ENCODE results near the gene PSD.

PSD gene

DNA sequence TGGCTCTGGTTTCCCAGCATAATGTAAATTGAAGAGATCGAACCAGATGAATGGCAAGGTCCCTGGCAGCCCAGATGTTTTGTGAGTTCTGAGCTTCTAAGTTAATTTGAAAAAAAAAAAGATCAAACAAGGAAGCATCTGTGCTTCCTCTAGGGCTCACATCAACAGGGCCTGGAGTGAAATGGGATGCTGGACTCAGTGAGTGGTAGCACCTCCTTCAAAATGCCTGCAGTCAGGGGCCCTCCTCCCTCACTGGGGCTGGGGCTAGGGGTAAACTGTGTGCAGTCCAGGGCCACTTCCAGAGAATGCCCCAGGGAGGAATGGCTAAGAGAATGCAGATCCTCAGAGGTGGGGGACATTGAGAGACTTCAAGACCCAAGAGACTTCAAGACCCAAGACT is 19.8 kb upstream of the PSD start:
- DNase-seq (ENCODE audit: low spot score), result no peak

DNA sequence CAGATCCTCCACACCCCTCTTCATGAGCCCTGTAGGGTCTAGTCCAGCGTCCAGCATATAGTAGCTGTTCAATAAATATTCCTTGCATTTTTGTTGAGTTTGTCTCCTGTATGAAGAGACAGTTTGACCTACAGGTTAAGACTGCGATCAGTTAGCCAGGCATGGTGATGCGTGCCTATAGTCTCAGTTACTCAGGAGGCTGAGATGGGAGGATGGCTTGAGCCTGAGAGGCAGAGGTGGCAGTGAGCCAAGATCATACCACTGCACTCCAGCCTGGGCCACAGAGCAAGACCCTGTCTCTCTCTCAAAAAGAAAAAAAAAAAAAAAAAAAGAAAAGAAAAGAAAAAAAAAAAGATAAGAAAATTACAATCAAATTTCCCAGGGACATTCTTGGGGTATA is 18.9 kb upstream of the PSD start:
- no peak for DNase-seq (ENCODE audit: low spot score)

DNA sequence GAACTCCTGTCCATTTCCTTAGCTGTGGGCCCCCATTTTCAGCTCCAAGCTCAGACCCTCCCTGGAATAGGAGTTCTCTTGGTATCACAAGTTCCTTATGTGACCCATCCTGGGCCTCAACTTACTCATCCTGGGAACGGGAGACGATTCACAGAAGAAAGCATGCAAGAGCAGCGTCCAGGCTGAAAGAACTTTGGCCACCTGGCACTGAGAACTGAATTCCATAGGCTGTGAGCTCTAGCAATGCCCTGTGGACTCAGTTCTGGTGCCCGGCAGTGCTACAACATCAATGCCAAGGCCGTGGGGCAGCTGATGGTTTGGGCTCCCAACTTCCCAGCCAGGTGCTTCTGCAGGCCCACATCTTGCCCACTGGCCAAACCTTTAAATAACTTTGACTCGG is 17.7 kb upstream of the PSD start:
- no peak for DNase-seq (ENCODE audit: low spot score)

GRCh38 chr10:102435529-102436233 is 17.1 kb upstream of the PSD start:
- no peak for DNase-seq (ENCODE audit: low spot score)

GRCh38 chr10:102435133-102435497 is 16.5 kb upstream of the PSD start:
- DNase-seq (ENCODE audit: low spot score), result no peak

DNA sequence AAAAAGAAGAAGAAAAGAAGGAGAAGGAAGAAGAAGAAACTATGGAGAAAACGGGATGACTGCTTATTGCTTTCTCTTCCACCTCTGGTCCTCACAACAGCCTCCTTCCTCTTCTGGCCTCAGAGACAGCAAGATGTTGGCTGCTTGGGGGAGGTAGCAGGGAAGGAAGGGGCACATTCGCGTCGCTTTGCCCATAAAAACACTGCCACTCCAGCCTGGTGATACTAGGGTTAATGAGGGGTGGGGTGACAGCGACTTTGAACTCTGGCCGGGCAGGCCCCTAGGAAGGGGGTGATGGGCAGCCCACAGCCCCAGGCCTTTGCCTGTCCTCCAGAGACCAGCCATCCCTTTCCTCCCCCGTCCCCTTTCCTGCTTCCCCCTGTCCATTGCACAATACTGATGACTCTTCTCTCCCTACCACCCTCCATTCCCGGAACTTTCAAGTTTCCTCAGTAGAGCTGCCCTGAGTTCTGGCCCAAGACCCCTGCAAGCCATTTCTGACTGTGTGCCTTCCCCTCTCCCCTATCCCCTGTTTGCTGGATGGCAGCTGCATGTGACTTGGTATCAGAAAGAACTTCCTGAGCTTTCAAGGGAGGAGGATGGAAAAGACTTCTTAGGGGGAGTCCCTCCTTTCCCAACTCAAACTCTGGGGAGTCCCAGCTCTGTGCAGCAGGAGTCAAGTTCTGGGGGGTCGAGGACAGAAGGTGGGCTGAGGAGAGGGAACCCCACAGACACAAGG is 16.0 kb upstream of the PSD start:
- no peak for DNase-seq (ENCODE audit: low spot score)

- no peak for DNase-seq (ENCODE audit: low spot score)
Observed at GRCh38 chr10:102433619-102434046, 15.0 kb upstream of the PSD start.

GRCh38 chr10:102432162-102432950 is 13.8 kb upstream of the PSD start, which contains the start of gene CUEDC2:
TSS of gene CUEDC2 (minus strand) at chr10:102432574. CDS start at chr10:102425188, 7,386 bp downstream.
- peak; percentile 84 for DNase-seq (ENCODE audit: low spot score)

- no peak for DNase-seq (ENCODE audit: low spot score)
Observed at GRCh38 chr10:102431452-102432124, 13.0 kb upstream of the PSD start.

GRCh38 chr10:102429468-102429867 is 10.9 kb upstream of the PSD start:
- no peak for DNase-seq (ENCODE audit: low spot score)

DNA sequence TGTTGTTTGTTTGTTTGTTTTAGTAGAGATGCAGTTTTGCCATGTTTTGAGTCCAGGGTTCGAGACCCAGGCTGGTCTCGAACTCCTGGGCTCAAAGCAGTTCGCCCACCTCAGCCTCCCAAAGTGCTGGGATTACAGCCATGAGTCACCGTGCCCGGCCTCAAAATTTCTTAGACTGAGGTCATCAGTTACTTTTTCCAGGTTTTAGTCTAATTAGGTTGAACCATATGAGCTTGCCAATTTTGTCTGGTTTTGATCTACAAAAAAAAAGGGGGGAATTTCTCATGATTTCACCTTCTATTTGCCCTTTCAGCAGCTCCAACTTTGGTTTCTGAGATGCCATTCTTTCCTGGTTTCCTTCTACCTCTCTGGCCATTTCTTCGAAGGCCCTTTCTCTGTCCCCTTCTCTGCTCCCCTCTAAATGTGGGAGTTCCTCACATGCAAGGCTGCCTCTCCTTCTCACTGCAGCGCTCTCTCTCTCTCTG is 8.3 kb upstream of the PSD start:
- no peak for DNase-seq (ENCODE audit: low spot score)

DNA sequence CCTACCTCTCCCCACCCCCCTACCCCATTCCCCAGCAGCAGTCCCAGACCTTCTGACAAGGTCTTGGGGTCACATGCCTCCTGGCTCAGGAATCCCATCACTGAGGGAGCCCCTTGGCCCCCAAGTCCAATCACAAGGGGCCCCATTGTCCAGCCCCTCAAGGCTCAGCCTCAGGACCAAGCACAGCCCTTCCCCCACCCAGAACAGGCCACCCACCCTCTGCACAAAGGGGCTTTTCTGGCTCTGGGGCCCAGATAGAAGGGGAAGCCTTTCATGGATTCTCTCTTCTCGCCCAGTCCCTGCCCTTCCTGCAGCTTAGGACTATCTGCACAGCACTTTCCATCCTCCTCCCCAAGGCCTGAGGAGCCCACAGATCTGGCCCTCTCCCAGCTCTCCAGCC is 6.9 kb upstream of the PSD start:
- DNase-seq (ENCODE audit: low spot score), result no peak

- no peak for DNase-seq (ENCODE audit: low spot score)
Observed at GRCh38 chr10:102424916-102425315, 6.3 kb upstream of the PSD start.

GRCh38 chr10:102424145-102424544 is 5.6 kb upstream of the PSD start:
- no peak for DNase-seq (ENCODE audit: low spot score)

GRCh38 chr10:102423372-102423968 is 4.9 kb upstream of the PSD start:
- DNase-seq (ENCODE audit: low spot score), result no peak

GRCh38 chr10:102422545-102423129 is 4.1 kb upstream of the PSD start:
- peak; percentile 61 for DNase-seq (ENCODE audit: low spot score)

DNA sequence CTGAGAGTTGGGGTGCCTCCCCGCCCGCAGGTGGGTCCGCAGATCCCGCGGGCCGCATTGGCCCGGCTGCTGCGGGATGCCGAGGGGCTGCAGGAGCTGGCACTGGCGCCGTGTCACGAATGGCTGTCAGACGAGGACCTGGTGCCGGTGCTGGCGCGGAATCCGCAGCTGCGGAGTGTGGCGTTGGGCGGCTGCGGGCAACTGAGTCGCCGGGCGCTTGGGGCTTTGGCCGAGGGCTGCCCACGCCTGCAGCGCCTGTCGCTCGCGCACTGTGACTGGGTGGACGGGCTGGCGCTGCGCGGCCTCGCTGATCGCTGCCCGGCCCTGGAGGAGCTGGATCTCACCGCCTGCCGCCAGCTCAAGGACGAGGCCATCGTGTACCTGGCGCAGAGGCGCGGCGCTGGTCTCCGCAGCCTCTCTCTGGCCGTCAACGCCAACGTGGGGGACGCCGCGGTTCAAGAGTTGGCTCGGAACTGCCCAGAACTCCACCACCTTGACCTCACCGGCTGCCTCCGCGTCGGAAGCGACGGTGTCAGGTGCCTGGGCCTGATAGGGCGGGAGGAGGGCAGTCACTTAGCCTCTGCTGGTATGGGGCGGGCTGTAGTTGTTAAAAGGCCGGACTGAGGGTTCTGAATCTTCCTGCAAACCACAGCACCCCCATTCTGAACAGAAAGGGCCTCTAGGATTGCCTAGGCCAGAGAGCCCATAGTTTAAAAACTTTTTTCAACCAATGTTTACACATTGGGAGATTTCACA is 3.4 kb upstream of the PSD start:
- DNase-seq (ENCODE audit: low spot score), result no peak

DNA sequence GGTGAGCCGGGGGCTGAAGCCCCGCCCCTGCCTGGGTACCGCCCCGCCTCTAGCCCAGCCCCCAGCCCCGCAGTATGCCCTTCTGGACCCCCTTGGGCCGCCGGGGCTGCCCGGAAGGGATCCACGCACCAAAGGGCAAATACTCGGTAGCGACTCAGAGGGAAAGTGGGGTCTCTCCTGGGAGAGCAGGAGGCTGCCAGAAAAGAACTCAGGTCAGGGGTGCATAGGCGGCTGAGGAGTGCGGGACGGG is 2.8 kb upstream of the PSD start:
- no peak for DNase-seq (ENCODE audit: low spot score)

DNA sequence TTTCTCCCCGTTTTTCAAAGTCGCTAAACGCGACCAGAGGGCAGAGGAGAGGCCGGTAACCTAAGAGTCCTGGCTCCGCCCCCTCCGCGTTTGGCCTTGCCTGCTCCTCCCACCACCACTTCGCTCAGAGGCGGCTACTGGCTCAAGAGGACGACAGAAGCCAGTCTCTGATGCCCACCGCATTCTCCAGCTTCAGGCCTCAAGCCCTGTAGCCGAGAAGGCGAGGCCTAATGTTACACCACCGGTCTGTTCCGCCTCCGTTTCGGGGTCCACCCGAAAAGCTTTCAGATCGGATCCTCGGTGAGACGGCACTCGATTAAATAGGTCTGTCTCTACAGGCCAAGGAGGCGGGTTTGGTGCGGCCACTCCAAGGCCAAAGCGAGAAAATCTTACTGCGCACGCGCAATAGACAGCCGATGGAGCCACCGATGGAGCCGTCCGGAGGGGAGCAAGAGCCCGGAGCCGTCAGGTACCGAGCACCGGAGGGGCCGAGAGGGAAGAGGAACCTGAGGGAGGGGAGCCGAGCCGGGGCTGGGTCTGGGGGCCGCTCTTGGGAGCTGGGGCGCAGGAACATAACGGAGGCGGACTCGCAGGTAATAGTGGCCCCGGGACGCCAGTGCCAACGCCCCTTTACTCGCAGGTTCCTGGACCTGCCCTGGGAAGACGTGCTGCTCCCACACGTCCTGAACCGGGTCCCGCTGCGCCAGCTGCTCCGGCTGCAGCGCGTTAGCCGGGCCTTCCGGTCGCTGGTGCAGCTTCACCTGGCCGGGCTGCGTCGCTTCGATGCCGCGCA is 2.3 kb upstream of the PSD start, which contains the start of gene FBXL15:
Gene FBXL15 (plus strand): TSS at position 123 of the 793 bp plus-strand sequence. CDS start 294 bp downstream, at position 417.
- peak; percentile 78 for DNase-seq (ENCODE audit: low spot score)

- DNase-seq (ENCODE audit: low spot score), result no peak
Observed at GRCh38 chr10:102420181-102420713, 1.7 kb upstream of the PSD start.
